Trophoblast cell (in vitro differentiated cells and primary cell): ENCODE data around the gene S100A8.

ENCODE experiments used
- DNase-seq, 2 donors: peaks; one replicate each; pipeline ENCODE4 v3.0.0-alpha.2; 2016
- H2AFZ ChIP-seq: 2 replicates; pipeline ENCODE4 v1.6.1; 2013; ENCODE audit warnings: low read length, moderate library complexity, mild to moderate bottlenecking; ENCODE audit not compliant: insufficient read depth, poor library complexity
- H2AK5ac ChIP-seq: 2 replicates; pipeline ENCODE4 v1.6.1; 2013; ENCODE audit warnings: mild to moderate bottlenecking, low read length
- H2BK120ac ChIP-seq: 2 replicates; pipeline ENCODE4 v1.6.1; 2013; ENCODE audit warnings: low read length, mild to moderate bottlenecking, moderate library complexity; ENCODE audit not compliant: insufficient read depth, poor library complexity
- H2BK12ac ChIP-seq: 2 replicates; pipeline ENCODE4 v1.6.1; 2013; ENCODE audit warnings: mild to moderate bottlenecking, low read length, moderate library complexity
- H2BK5ac ChIP-seq: 2 replicates; pipeline ENCODE4 v1.6.1; 2013; ENCODE audit warnings: low read length, low read depth, moderate library complexity, mild to moderate bottlenecking; ENCODE audit not compliant: poor library complexity
- H3K14ac ChIP-seq: 2 replicates; pipeline ENCODE4 v1.6.1; 2013; ENCODE audit warnings: mild to moderate bottlenecking, low read length
- H3K18ac ChIP-seq: 2 replicates; pipeline ENCODE4 v1.6.1; 2013; ENCODE audit warnings: mild to moderate bottlenecking, low read length
- H3K23ac ChIP-seq: 2 replicates; pipeline ENCODE4 v1.6.1; 2013; ENCODE audit warnings: low read length
- H3K27ac ChIP-seq: 2 replicates; pipeline ENCODE4 v1.5.1; 2013; ENCODE audit warnings: low read depth, mild to moderate bottlenecking, inconsistent platforms, low read length, moderate library complexity
- H3K27me3 ChIP-seq: 2 replicates; pipeline ENCODE4 v1.6.1; 2013; ENCODE audit warnings: inconsistent platforms, mild to moderate bottlenecking, low read length, moderate library complexity; ENCODE audit not compliant: insufficient read depth
- H3K36me3 ChIP-seq, 2 experiments: 1 replicate in 1 of 2; 2 replicates in 1 of 2; pipeline ENCODE4 v1.6.1; 2013; ENCODE audit warnings: low read length in 2 of 2, mild to moderate bottlenecking in 2 of 2, moderate library complexity in 1 of 2; ENCODE audit not compliant: insufficient read depth in 2 of 2, control insufficient read depth in 1 of 2
- H3K4ac ChIP-seq: 2 replicates; pipeline ENCODE4 v1.6.1; 2013; ENCODE audit warnings: low read depth, mild to moderate bottlenecking, low read length, moderate library complexity
- H3K4me1 ChIP-seq, 2 experiments: 1 replicate in 1 of 2; 2 replicates in 1 of 2; pipeline ENCODE4 v1.6.1; 2013; ENCODE audit warnings: low read length in 2 of 2, mild to moderate bottlenecking in 2 of 2, moderate library complexity in 1 of 2; ENCODE audit not compliant: insufficient read depth in 2 of 2, control insufficient read depth in 1 of 2
- H3K4me2 ChIP-seq: 2 replicates; pipeline ENCODE4 v1.6.1; 2013; ENCODE audit warnings: inconsistent platforms, mild to moderate bottlenecking, low read length, moderate library complexity
- H3K4me3 ChIP-seq: 2 replicates; pipeline ENCODE4 v1.5.1; 2013; ENCODE audit warnings: mild to moderate bottlenecking, low read depth, low read length, inconsistent platforms
- H3K79me1 ChIP-seq: one replicate; pipeline ENCODE4 v1.6.1; 2013; ENCODE audit warnings: low read length
- H3K79me2 ChIP-seq: 2 replicates; pipeline ENCODE4 v1.6.1; 2013; ENCODE audit warnings: low read length, mild to moderate bottlenecking; ENCODE audit not compliant: control insufficient read depth, insufficient read depth, poor library complexity
- H3K9ac ChIP-seq: 2 replicates; pipeline ENCODE4 v1.6.1; 2013; ENCODE audit warnings: mild to moderate bottlenecking, low read length
- H3K9me3 ChIP-seq: 2 replicates; pipeline ENCODE4 v1.6.1; 2013; ENCODE audit warnings: low read depth, mild to moderate bottlenecking, control low read depth, inconsistent platforms, low read length; ENCODE audit not compliant: insufficient read depth
- H4K12ac ChIP-seq: 2 replicates; pipeline ENCODE4 v1.6.1; 2013; ENCODE audit warnings: low read depth, mild to moderate bottlenecking, low read length, moderate library complexity
- H4K8ac ChIP-seq: 2 replicates; pipeline ENCODE4 v1.6.1; 2013; ENCODE audit warnings: low read depth, mild to moderate bottlenecking, low read length, moderate library complexity
- H4K91ac ChIP-seq: one replicate; pipeline ENCODE4 v1.6.1; 2013; ENCODE audit warnings: low read depth, mild to moderate bottlenecking, low read length, moderate library complexity
- WGBS: extraction: QIAGEN DNeasy Blood & Tissue Kit; methylation state at CpG from one replicate; pipeline ENCODE4 v1.1.7; 2013; ENCODE audit warnings: missing lambda C conversion rate; ENCODE audit not compliant: insufficient read length, insufficient coverage; ENCODE audit errors: extremely low coverage; 5-methylcytosine and 5-hydroxymethylcytosine counted together

The S100A8 gene

GRCh38 chr1:153389973-153390879 lies 647 bp downstream of the S100A8 start:
- Histone ChIP-seq H2BK12ac (no peak overlapping the region), H3K36me3 (no peaks in the 10 kb centered on the region), H3K4me1 (no peaks in the 10 kb centered on the region), H2AK5ac (no peak overlapping the region), H3K79me1 (no peaks in the 10 kb centered on the region), H3K4me2 (no peak overlapping the region), H4K8ac (no peak overlapping the region), H3K9me3 (peaks cover 3% of the 10 kb centered on the region), H3K4me3 (no peak overlapping the region), H3K79me2 (no peaks in the 10 kb centered on the region), H2BK120ac (no peak overlapping the region), H4K91ac (no peak overlapping the region), H3K4ac (no peak overlapping the region), H2BK5ac (no peak overlapping the region), H3K18ac (no peak overlapping the region), H3K27ac (no peak overlapping the region), H3K27me3 (no peaks in the 10 kb centered on the region), H3K23ac (no peak overlapping the region), H2AFZ (no peak overlapping the region), H3K9ac (no peak overlapping the region), H3K14ac (no peak overlapping the region), H4K12ac (no peak overlapping the region)
- DNase-seq = no peak
- WGBS = no CpG with 5 or more reads among the region's 17 CpGs

- Histone ChIP-seq H2BK5ac (no peak overlapping the region), H2AK5ac (no peak overlapping the region), H2BK12ac (no peak overlapping the region), H3K27ac (no peak overlapping the region), H4K8ac (no peak overlapping the region), H3K9me3 (peaks cover under 1% of the 10 kb centered on the region), H3K4ac (no peak overlapping the region), H4K12ac (no peak overlapping the region), H3K4me2 (no peak overlapping the region), H3K79me2 (no peaks in the 10 kb centered on the region), H3K18ac (no peak overlapping the region), H3K36me3 (no peaks in the 10 kb centered on the region), H4K91ac (no peak overlapping the region), H2AFZ (no peak overlapping the region), H3K14ac (no peak overlapping the region), H3K4me3 (no peak overlapping the region), H3K79me1 (no peaks in the 10 kb centered on the region), H2BK120ac (no peak overlapping the region), H3K23ac (no peak overlapping the region), H3K9ac (no peak overlapping the region), H3K4me1 (no peaks in the 10 kb centered on the region), H3K27me3 (no peaks in the 10 kb centered on the region)
- no peak for DNase-seq
- no CpG with 5 or more reads among the region's 1 CpG for WGBS
Observed at GRCh38 chr1:153389401-153389800, 1.5 kb downstream of the S100A8 start.

GRCh38 chr1:153387785-153388184 lies 3.1 kb downstream of the S100A8 start:
- no peak overlapping the region for H2AK5ac ChIP-seq

GRCh38 chr1:153387001-153387400 lies 3.9 kb downstream of the S100A8 start:
- no peak overlapping the region for H3K23ac ChIP-seq
- no peaks in the 10 kb centered on the region for H3K79me1 ChIP-seq
- no peak overlapping the region for H3K4me3 ChIP-seq
- H2BK120ac ChIP-seq = no peak overlapping the region
- H3K9me3 ChIP-seq = peaks cover 3% of the 10 kb centered on the region
- no peak overlapping the region for H2AK5ac ChIP-seq
- no peak overlapping the region for H4K12ac ChIP-seq
- no peak overlapping the region for H4K8ac ChIP-seq
- no peaks in the 10 kb centered on the region for H3K79me2 ChIP-seq
- H3K36me3 ChIP-seq = no peaks in the 10 kb centered on the region
- no peak overlapping the region for H2BK12ac ChIP-seq
- H4K91ac ChIP-seq = no peak overlapping the region
- WGBS = no CpG with 5 or more reads among the region's 4 CpGs
- H3K27me3 ChIP-seq = no peaks in the 10 kb centered on the region
- H3K4me1 ChIP-seq = no peaks in the 10 kb centered on the region
- no peak overlapping the region for H3K18ac ChIP-seq
- no peak overlapping the region for H3K4ac ChIP-seq
- no peak overlapping the region for H3K14ac ChIP-seq
- H2AFZ ChIP-seq = no peak overlapping the region
- no peak overlapping the region for H3K4me2 ChIP-seq
- no peak overlapping the region for H3K27ac ChIP-seq
- H3K9ac ChIP-seq = no peak overlapping the region
- H2BK5ac ChIP-seq = no peak overlapping the region
- DNase-seq = no peak

More at GRCh38 chr1:153387785-153388184, 3.1 kb downstream of the S100A8 start:
- Histone ChIP-seq H2BK12ac (no peak overlapping the region), H3K4me2 (no peak overlapping the region), H3K9ac (no peak overlapping the region), H3K4me1 (no peaks in the 10 kb centered on the region), H2AFZ (no peak overlapping the region), H4K12ac (no peak overlapping the region), H3K79me1 (no peaks in the 10 kb centered on the region), H4K8ac (no peak overlapping the region), H3K23ac (no peak overlapping the region), H3K4ac (no peak overlapping the region), H3K14ac (no peak overlapping the region), H2BK5ac (no peak overlapping the region), H3K79me2 (no peaks in the 10 kb centered on the region), H3K18ac (no peak overlapping the region), H3K9me3 (peaks cover 3% of the 10 kb centered on the region), H2BK120ac (no peak overlapping the region), H4K91ac (no peak overlapping the region), H3K27ac (no peak overlapping the region), H3K27me3 (no peaks in the 10 kb centered on the region), H3K36me3 (no peaks in the 10 kb centered on the region), H3K4me3 (no peak overlapping the region)
- DNase-seq = no peak
- no CpG with 5 or more reads among the region's 4 CpGs for WGBS
